Testis (tissue), 3 donors: ENCODE results near the gene NUDT3. TPM values are rescaled to one million over a fixed set of nuclear protein-coding genes. Genes with fewer than 3 reads are reported as not detected.
A peak's percentile ranks its signal among the peaks of the same experiment; 100 is the strongest.
"Not testable (repeated sequence)": the region's sequence is repeated elsewhere in the genome, so short reads cannot be mapped to it uniquely, and the experiment has no call there.

Experiments
- DNase-seq: peaks from one replicate; pipeline ENCODE4 v3.0.0-alpha.2; 2019
- H3K27ac ChIP-seq, 2 donors: fragments of 200-600 bp; sonication (generic); one replicate each; pipeline ENCODE4 v1.5.1; 2019
- H3K27me3 ChIP-seq: fragments of 200-600 bp; sonication (generic); one replicate; pipeline ENCODE4 v1.5.1; 2019
- H3K36me3 ChIP-seq: fragments of 200-600 bp; sonication (generic); one replicate; pipeline ENCODE4 v1.5.1; 2017; ENCODE audit warnings: low read depth; ENCODE audit errors: missing control alignments
- H3K4me1 ChIP-seq: fragments of 200-600 bp; sonication (generic); one replicate; pipeline ENCODE4 v1.5.1; 2019
- H3K4me3 ChIP-seq, 2 donors: fragments of 200-600 bp; sonication (generic); one replicate each; pipeline ENCODE4 v1.5.1; 2017 to 2019
- H3K9me3 ChIP-seq: fragments of 200-600 bp; sonication (generic); one replicate; pipeline ENCODE4 v1.5.1; 2017
- CTCF ChIP-seq, 3 experiments: fragments of 450-650 bp in 2 of 3; fragments of 200-600 bp in 1 of 3; sonication (generic) in 1 of 3; IDR thresholded peaks; one replicate each; pipeline ENCODE4 v1.5.1; 2016 to 2019; ENCODE audit warnings: antibody characterized with exemption in 3 of 3, mild to moderate bottlenecking in 2 of 3, moderate library complexity in 1 of 3
- POLR2A ChIP-seq: fragments of 450-650 bp; IDR thresholded peaks from one replicate; pipeline ENCODE4 v1.6.1; 2017; ENCODE audit warnings: antibody characterized with exemption, mild to moderate bottlenecking, moderate library complexity
- WGBS, 2 donors: methylation state at CpG; one replicate each; pipeline ENCODE4 v1.1.5; 2018; 5-methylcytosine and 5-hydroxymethylcytosine counted together
- intact Hi-C: fragments of 100-400 bp; cut with DNase I; formaldehyde crosslinking; loops from one replicate; pipeline ENCODE4 v1.15.1; 2023; ENCODE audit warnings: low total_unique reads
- polyA plus RNA-seq: library from polyadenylated mRNA; stranded (reverse); fragments of 350-450 nt; fragmentation: Illumina TruSeq; extraction: RNeasy Lipid Tissue Mini Kit (QIAGEN cat#74804); gene quantifications from one replicate; pipeline ENCODE4 v1.2.3, GENCODE V29; 2014; ENCODE audit warnings: low read depth, low replicate concordance; ENCODE audit not compliant: insufficient read depth
- total RNA-seq, 2 donors: library from RNA; depleted of rRNA; stranded (reverse); fragments of >200 nt; gene quantifications; one replicate each; pipeline ENCODE4 v1.2.3, GENCODE V29; 2016

NUDT3 gene
- total and polyA plus RNA-seq, 3 donors from 2014 or later = 18.7 to 28.3 (median 24.0) TPM

- intact Hi-C loops = no loop called here
- no peaks in the 10 kb centered on the region for H3K9me3 ChIP-seq
- H3K36me3 ChIP-seq = no peaks in the 10 kb centered on the region
- TF ChIP-seq CTCF (IDR thresholded peaks at IDR 0.05) (no peak), POLR2A (no peak)
- no peak overlapping the region for H3K27ac ChIP-seq
- H3K4me3 ChIP-seq = no peak overlapping the region
- no peak for DNase-seq
- no peaks in the 10 kb centered on the region for H3K4me1 ChIP-seq
- 89 to 95% methylated on average over 3 of the region's 3 CpGs for WGBS, 2 donors
- no peaks in the 10 kb centered on the region for H3K27me3 ChIP-seq
Observed at GRCh38 chr6:34328969-34329368, 63.5 kb downstream of the NUDT3 start.

GRCh38 chr6:34327313-34328205 is 64.9 kb downstream of the NUDT3 start:
- H3K36me3 ChIP-seq, H3K4me1 ChIP-seq, DNase-seq, H3K27ac ChIP-seq, H3K9me3 ChIP-seq, H3K27me3 ChIP-seq, H3K4me3 ChIP-seq, intact Hi-C loops: not testable (repeated sequence)
- WGBS, 2 donors = 91 to 92% methylated on average over 16 of the region's 16 CpGs

- Histone ChIP-seq H3K4me3 (no peak overlapping the region), H3K9me3 (no peaks in the 10 kb centered on the region), H3K27me3 (no peaks in the 10 kb centered on the region), H3K36me3 (no peaks in the 10 kb centered on the region), H3K4me1 (no peaks in the 10 kb centered on the region), H3K27ac (no peak overlapping the region)
- intact Hi-C loops = no loop called here
- TF ChIP-seq CTCF (IDR thresholded peaks at IDR 0.05) = no peak
- TF ChIP-seq POLR2A = no peak
- 84 to 93% methylated on average over 4 of the region's 4 CpGs for WGBS, 2 donors
- no peak for DNase-seq
Observed at GRCh38 chr6:34325633-34326032, 66.8 kb downstream of the NUDT3 start.

GRCh38 chr6:34324738-34325444 is 67.6 kb downstream of the NUDT3 start:
- no peaks in the 10 kb centered on the region for H3K9me3 ChIP-seq
- H3K27me3 ChIP-seq = no peaks in the 10 kb centered on the region
- 44 to 56% methylated on average over 8 of the region's 8 CpGs for WGBS, 2 donors
- H3K27ac ChIP-seq = no peak overlapping the region
- no peaks in the 10 kb centered on the region for H3K4me1 ChIP-seq
- intact Hi-C loops = no loop called here
- peak; percentile 54 for DNase-seq
- no peaks in the 10 kb centered on the region for H3K36me3 ChIP-seq
- no peak for TF ChIP-seq POLR2A
- no peak for TF ChIP-seq CTCF (IDR thresholded peaks at IDR 0.05)
- no peak overlapping the region for H3K4me3 ChIP-seq

- H3K4me1 ChIP-seq, H3K4me3 ChIP-seq, H3K36me3 ChIP-seq, H3K27me3 ChIP-seq, H3K27ac ChIP-seq, intact Hi-C loops, DNase-seq, H3K9me3 ChIP-seq: not testable (repeated sequence)
- WGBS, 2 donors = 93 to 94% methylated on average over 2 of the region's 2 CpGs
Observed at GRCh38 chr6:34324221-34324620, 68.2 kb downstream of the NUDT3 start.
